Neuronal stem cell (in vitro differentiated cells): Measurements from ENCODE around the gene MYCBPAP.

Experiments
- DNase-seq: peaks from one replicate; pipeline ENCODE4 v3.0.0-alpha.2; 2013; ENCODE audit warnings: low spot score
- H2AFZ ChIP-seq: one replicate; pipeline ENCODE4 v1.6.1; 2013; ENCODE audit warnings: mild to moderate bottlenecking, low read length, inconsistent platforms
- H2AK5ac ChIP-seq: 2 replicates; pipeline ENCODE4 v1.6.1; 2013; ENCODE audit warnings: low read depth, mild to moderate bottlenecking, inconsistent platforms, low read length, moderate library complexity, mixed read lengths
- H2BK120ac ChIP-seq: 2 replicates; pipeline ENCODE4 v1.6.1; 2013; ENCODE audit warnings: low read depth, mild to moderate bottlenecking, inconsistent platforms, low read length, moderate library complexity, mixed read lengths
- H2BK12ac ChIP-seq: one replicate; pipeline ENCODE4 v1.6.1; 2013; ENCODE audit warnings: low read length, inconsistent platforms
- H2BK15ac ChIP-seq: 2 replicates; pipeline ENCODE4 v1.6.1; 2013; ENCODE audit warnings: mild to moderate bottlenecking, low read length, inconsistent platforms, mixed read lengths
- H2BK5ac ChIP-seq: one replicate; pipeline ENCODE4 v1.6.1; 2013; ENCODE audit warnings: inconsistent platforms, mild to moderate bottlenecking, low read length, moderate library complexity
- H3K14ac ChIP-seq: one replicate; pipeline ENCODE4 v1.6.1; 2013; ENCODE audit warnings: low read length, inconsistent platforms
- H3K18ac ChIP-seq: 2 replicates; pipeline ENCODE4 v1.6.1; 2013; ENCODE audit warnings: low read length, inconsistent platforms
- H3K23ac ChIP-seq: 2 replicates; pipeline ENCODE4 v1.6.1; 2013; ENCODE audit warnings: low read depth, mild to moderate bottlenecking, mixed read lengths, low read length, inconsistent platforms; ENCODE audit not compliant: poor library complexity
- H3K27ac ChIP-seq: replicated peaks from 3 replicates; pipeline ENCODE4 v1.5.1; 2013; ENCODE audit warnings: low read length, inconsistent platforms
- H3K27me3 ChIP-seq, 3 experiments: 2 replicates each; pipeline ENCODE4 v1.6.1; 2013; ENCODE audit warnings: low read length in 3 of 3, mild to moderate bottlenecking in 2 of 3, inconsistent platforms in 1 of 3, low read depth in 1 of 3, mixed read lengths in 1 of 3, moderate library complexity in 1 of 3; ENCODE audit not compliant: control insufficient read depth in 3 of 3, insufficient read depth in 3 of 3
- H3K36me3 ChIP-seq, 2 donors: replicated peaks in 1 of 2; 2 replicates each; pipeline ENCODE4 v1.6.1; 2013; ENCODE audit warnings: low read length in 2 of 2; ENCODE audit not compliant: control insufficient read depth in 2 of 2, insufficient read depth in 2 of 2
- H3K4ac ChIP-seq: 2 replicates; pipeline ENCODE4 v1.6.1; 2013; ENCODE audit warnings: inconsistent platforms, mild to moderate bottlenecking, low read length, moderate library complexity
- H3K4me1 ChIP-seq, 2 donors: 1 replicate in 1 of 2; 2 replicates in 1 of 2; pipeline ENCODE4 v1.6.1; 2013; ENCODE audit warnings: low read length in 2 of 2, low read depth in 1 of 2; ENCODE audit not compliant: control insufficient read depth in 2 of 2, insufficient read depth in 1 of 2
- H3K4me2 ChIP-seq: one replicate; pipeline ENCODE4 v1.6.1; 2013; ENCODE audit warnings: mild to moderate bottlenecking, low read length, inconsistent platforms; ENCODE audit not compliant: insufficient read depth, poor library complexity, severe bottlenecking
- H3K4me3 ChIP-seq, 2 donors: 2 replicates each; pipeline ENCODE4 v1.5.1; 2013; ENCODE audit warnings: low read length in 2 of 2, mild to moderate bottlenecking in 2 of 2, inconsistent platforms in 1 of 2, moderate library complexity in 1 of 2
- H3K79me1 ChIP-seq: one replicate; pipeline ENCODE4 v1.6.1; 2013; ENCODE audit warnings: low read depth, mild to moderate bottlenecking, inconsistent platforms, low read length, moderate library complexity
- H3K9ac ChIP-seq: one replicate; pipeline ENCODE4 v1.6.1; 2013; ENCODE audit warnings: mild to moderate bottlenecking, low read depth, low read length, inconsistent platforms; ENCODE audit not compliant: poor library complexity
- H3K9me3 ChIP-seq, 2 donors: replicated peaks in 1 of 2; 2 replicates each; pipeline versions ENCODE3 to v1.6.1; 2013; ENCODE audit warnings: low read length in 2 of 2, mild to moderate bottlenecking in 2 of 2, inconsistent platforms in 1 of 2, low read depth in 1 of 2, mixed read lengths in 1 of 2, moderate library complexity in 1 of 2; ENCODE audit not compliant: control insufficient read depth in 2 of 2, insufficient read depth in 1 of 2
- H4K8ac ChIP-seq: one replicate; pipeline ENCODE4 v1.6.1; 2013; ENCODE audit warnings: low read depth, mild to moderate bottlenecking, inconsistent platforms, low read length, moderate library complexity
- H4K91ac ChIP-seq: one replicate; pipeline ENCODE4 v1.6.1; 2013; ENCODE audit warnings: low read length, low read depth, mild to moderate bottlenecking, inconsistent platforms; ENCODE audit not compliant: poor library complexity
- WGBS, 2 donors: extraction: QIAGEN DNeasy Blood & Tissue Kit; methylation state at CpG; one replicate each; pipeline ENCODE4 v1.1.7; 2013; ENCODE audit warnings: missing lambda C conversion rate in 2 of 2, mixed read lengths in 1 of 2; ENCODE audit not compliant: insufficient read length in 2 of 2, insufficient replicate concordance in 1 of 2; ENCODE audit errors: extremely low coverage in 2 of 2; 5-methylcytosine and 5-hydroxymethylcytosine counted together

Gene MYCBPAP

GRCh38 chr17:50577451-50577954 lies 69.3 kb downstream of the MYCBPAP start:
- Histone ChIP-seq H3K79me1 (no peaks in the 10 kb centered on the region), H3K14ac (no peak overlapping the region), H3K4ac (no peak overlapping the region), H2BK120ac (no peak overlapping the region), H2BK12ac (no peak overlapping the region), H3K27ac (no peak overlapping the region), H3K9me3 (peaks cover 0 to 4% of the 10 kb centered on the region in 2 donors), H3K23ac (peak overlapping the region; percentile 68), H2BK5ac (no peak overlapping the region), H3K4me1 (peaks cover 0 to 19% of the 10 kb centered on the region in 2 donors), H4K91ac (no peak overlapping the region), H3K9ac (peak overlapping the region; percentile 24), H3K4me2 (no peak overlapping the region), H2BK15ac (peak overlapping the region; percentile 63), H2AFZ (no peak overlapping the region), H4K8ac (no peak overlapping the region), H2AK5ac (no peak overlapping the region), H3K18ac (peak overlapping the region; percentile 60), H3K27me3 (no peaks in the 10 kb centered on the region), H3K4me3 (peak overlapping the region in 1 of 2 donors; percentile 19), H3K36me3 (peaks cover 0 to 2% of the 10 kb centered on the region in 2 donors)
- DNase-seq = no peak
- no CpG with 5 or more reads among the region's 13 CpGs for WGBS, 2 donors

- Histone ChIP-seq H3K9ac (no peak overlapping the region), H3K27ac (no peak overlapping the region), H2BK120ac (no peak overlapping the region), H3K9me3 (peaks cover 0 to 4% of the 10 kb centered on the region in 2 donors), H2BK15ac (peak overlapping the region; percentile 84), H3K4me1 (peaks cover 0 to 21% of the 10 kb centered on the region in 2 donors), H2BK12ac (peak overlapping the region; percentile 30), H2AFZ (no peak overlapping the region), H3K27me3 (no peaks in the 10 kb centered on the region), H3K4me3 (no peak overlapping the region), H3K18ac (no peak overlapping the region), H4K8ac (no peak overlapping the region), H3K14ac (peak overlapping the region; percentile 79), H3K4ac (no peak overlapping the region), H2BK5ac (peak overlapping the region; percentile 42), H3K79me1 (no peaks in the 10 kb centered on the region), H3K36me3 (peaks cover 0 to 2% of the 10 kb centered on the region in 2 donors), H3K23ac (peak overlapping the region; percentile 45), H2AK5ac (peak overlapping the region; percentile 66), H4K91ac (no peak overlapping the region), H3K4me2 (no peak overlapping the region)
- WGBS, 2 donors = no CpG with 5 or more reads among the region's 16 CpGs
- no peak for DNase-seq
Observed at GRCh38 chr17:50578173-50578572, 69.9 kb downstream of the MYCBPAP start.

- H3K23ac ChIP-seq = peak overlapping the region; percentile 98
- H4K91ac ChIP-seq = no peak overlapping the region
- peak overlapping the region; percentile 51 for H3K9ac ChIP-seq
- H3K36me3 ChIP-seq = peaks cover 0 to 2% of the 10 kb centered on the region in 2 donors
- no peak overlapping the region for H2AFZ ChIP-seq
- no peaks in the 10 kb centered on the region for H3K79me1 ChIP-seq
- no peak overlapping the region for H3K14ac ChIP-seq
- H2BK120ac ChIP-seq = no peak overlapping the region
- no peak overlapping the region for H2BK12ac ChIP-seq
- peak overlapping the region; percentile 28 for H3K18ac ChIP-seq
- peak overlapping the region; percentile 62 for H2BK5ac ChIP-seq
- no peaks in the 10 kb centered on the region for H3K27me3 ChIP-seq
- WGBS, 2 donors = no CpG with 5 or more reads among the region's 7 CpGs
- peaks cover 0 to 4% of the 10 kb centered on the region in 2 donors for H3K9me3 ChIP-seq
- H3K4me1 ChIP-seq = peaks cover 5 to 19% of the 10 kb centered on the region in 2 donors
- H3K27ac ChIP-seq = no peak overlapping the region
- peak overlapping the region; percentile 80 for H2AK5ac ChIP-seq
- no peak overlapping the region for H3K4ac ChIP-seq
- peak overlapping the region; percentile 56 for H2BK15ac ChIP-seq
- no peak overlapping the region for H3K4me3 ChIP-seq
- no peak overlapping the region for H4K8ac ChIP-seq
- H3K4me2 ChIP-seq = no peak overlapping the region
- DNase-seq = no peak
Observed at GRCh38 chr17:50579399-50579798, 71.2 kb downstream of the MYCBPAP start.

DNA sequence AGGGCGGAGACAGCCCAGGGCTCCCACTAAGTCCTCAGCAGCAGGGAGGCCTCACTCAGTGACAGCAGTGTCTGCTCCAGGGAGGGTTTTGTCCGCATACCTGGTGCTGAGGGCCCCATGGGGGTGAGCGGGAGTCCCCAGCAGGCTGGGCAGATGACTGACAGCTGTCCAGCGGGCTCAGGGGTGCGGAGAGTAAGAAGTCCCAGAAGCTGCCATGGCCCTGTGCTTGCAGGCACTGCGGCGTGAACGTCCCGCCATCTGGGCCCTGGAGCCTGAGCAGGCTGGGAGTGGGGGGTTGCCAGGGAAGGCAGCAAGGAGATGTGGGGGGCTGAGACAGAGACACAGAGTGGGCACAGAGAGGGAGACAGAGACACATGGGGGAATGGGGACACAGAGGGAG lies 72.4 kb downstream of the MYCBPAP start:
- WGBS, 2 donors = no CpG with 5 or more reads among the region's 9 CpGs
- no peaks in the 10 kb centered on the region for H3K27me3 ChIP-seq
- H2BK5ac ChIP-seq = no peak overlapping the region
- peak overlapping the region; percentile 63 for H3K9ac ChIP-seq
- H2BK12ac ChIP-seq = no peak overlapping the region
- peaks cover 5 to 20% of the 10 kb centered on the region in 2 donors for H3K4me1 ChIP-seq
- no peaks in the 10 kb centered on the region for H3K79me1 ChIP-seq
- H2AFZ ChIP-seq = no peak overlapping the region
- peak overlapping the region; percentile 43 for H2BK120ac ChIP-seq
- no peak overlapping the region for H3K4ac ChIP-seq
- H4K8ac ChIP-seq = no peak overlapping the region
- no peak overlapping the region for H4K91ac ChIP-seq
- no peak for DNase-seq
- H3K27ac ChIP-seq = no peak overlapping the region
- H3K36me3 ChIP-seq = peaks cover 0 to 2% of the 10 kb centered on the region in 2 donors
- H3K23ac ChIP-seq = peak overlapping the region; percentile 98
- H2BK15ac ChIP-seq = peak overlapping the region; percentile 70
- H3K14ac ChIP-seq = no peak overlapping the region
- H3K18ac ChIP-seq = peak overlapping the region; percentile 61
- no peak overlapping the region for H3K4me2 ChIP-seq
- peaks cover 0 to 4% of the 10 kb centered on the region in 2 donors for H3K9me3 ChIP-seq
- no peak overlapping the region for H3K4me3 ChIP-seq
- H2AK5ac ChIP-seq = peak overlapping the region; percentile 80
